Endothelial cell of umbilical vein (primary cell): ENCODE data around the gene SRBD1.

Experiments used
- EZH2 ChIP-seq: IDR thresholded peaks from 2 replicates; pipeline ENCODE4 v1.6.1; 2012; ENCODE audit warnings: borderline replicate concordance, low read depth, mild to moderate bottlenecking, moderate library complexity, low read length, inconsistent platforms; ENCODE audit not compliant: severe bottlenecking
- FOS ChIP-seq: IDR thresholded peaks from 2 replicates; pipeline ENCODE4 v1.6.1; 2011; ENCODE audit warnings: mild to moderate bottlenecking, low read length, moderate library complexity, borderline replicate concordance; ENCODE audit not compliant: insufficient read depth
- GATA2 ChIP-seq: IDR thresholded peaks from 2 replicates; pipeline ENCODE4 v1.7.0; 2011; ENCODE audit warnings: low read depth, mild to moderate bottlenecking, moderate library complexity, mixed read lengths, low read length; ENCODE audit not compliant: insufficient read length, insufficient read depth
- JUN ChIP-seq: IDR thresholded peaks from 2 replicates; pipeline ENCODE4 v1.6.1; 2011; ENCODE audit warnings: borderline replicate concordance, low read depth; ENCODE audit not compliant: insufficient read length, insufficient read depth
- MYC ChIP-seq: IDR thresholded peaks from one replicate; pipeline ENCODE4 v1.6.1; 2011; ENCODE audit warnings: mild to moderate bottlenecking, low read depth, low read length
- POLR2A ChIP-seq: IDR thresholded peaks from 2 replicates; pipeline ENCODE4 v1.6.1; 2012; ENCODE audit warnings: low read depth, mild to moderate bottlenecking, control low read depth, low read length
- POLR2AphosphoS5 ChIP-seq: IDR thresholded peaks from 2 replicates; pipeline ENCODE4 v1.6.1; 2012; ENCODE audit warnings: low read depth, mild to moderate bottlenecking, control low read depth, low read length, moderate library complexity; ENCODE audit not compliant: insufficient read depth
- TF ChIP-seq, protein P1 (sequence below), 2 donors: IDR thresholded peaks; 1 replicate in 1 of 2; 2 replicates in 1 of 2; pipeline ENCODE4 v1.5.1; 2011; ENCODE audit warnings: low read length in 2 of 2, mild to moderate bottlenecking in 2 of 2, moderate library complexity in 2 of 2, control low read depth in 1 of 2, inconsistent platforms in 1 of 2, low read depth in 1 of 2; ENCODE audit not compliant: insufficient read depth in 1 of 2; ENCODE audit errors: extremely low read depth in 1 of 2
- TF ChIP-seq, protein P2 (sequence below): IDR thresholded peaks from 2 replicates; pipeline ENCODE4 v1.6.1; 2011; ENCODE audit not compliant: insufficient read depth, insufficient read length

DNA sequence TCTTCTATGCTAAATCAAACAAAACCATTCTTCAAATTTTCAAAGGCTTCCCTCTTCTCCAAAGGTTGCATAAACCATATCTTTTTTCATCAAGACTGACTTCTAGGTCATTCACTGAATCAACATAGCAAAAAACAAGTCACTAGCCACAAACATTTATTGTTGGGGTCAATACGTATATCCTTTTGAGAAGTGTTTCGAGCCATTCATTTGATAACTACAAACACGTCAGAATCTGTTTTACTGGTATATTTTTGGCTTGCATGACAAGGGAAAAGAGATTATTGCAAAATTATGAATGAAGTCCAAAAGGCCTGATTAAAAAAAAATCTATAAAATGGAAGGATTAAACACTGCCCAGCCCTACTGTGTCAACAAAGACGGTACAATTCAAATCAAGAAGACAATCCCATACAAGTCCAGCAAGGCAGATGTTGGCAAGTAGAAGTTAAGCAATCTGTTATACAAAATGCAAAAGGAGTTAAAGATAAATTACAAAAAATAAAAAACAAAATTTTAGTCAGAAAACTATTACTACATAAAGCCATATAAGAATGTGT is 222.4 kb downstream of the SRBD1 start:
- TF ChIP-seq, protein P1, sequence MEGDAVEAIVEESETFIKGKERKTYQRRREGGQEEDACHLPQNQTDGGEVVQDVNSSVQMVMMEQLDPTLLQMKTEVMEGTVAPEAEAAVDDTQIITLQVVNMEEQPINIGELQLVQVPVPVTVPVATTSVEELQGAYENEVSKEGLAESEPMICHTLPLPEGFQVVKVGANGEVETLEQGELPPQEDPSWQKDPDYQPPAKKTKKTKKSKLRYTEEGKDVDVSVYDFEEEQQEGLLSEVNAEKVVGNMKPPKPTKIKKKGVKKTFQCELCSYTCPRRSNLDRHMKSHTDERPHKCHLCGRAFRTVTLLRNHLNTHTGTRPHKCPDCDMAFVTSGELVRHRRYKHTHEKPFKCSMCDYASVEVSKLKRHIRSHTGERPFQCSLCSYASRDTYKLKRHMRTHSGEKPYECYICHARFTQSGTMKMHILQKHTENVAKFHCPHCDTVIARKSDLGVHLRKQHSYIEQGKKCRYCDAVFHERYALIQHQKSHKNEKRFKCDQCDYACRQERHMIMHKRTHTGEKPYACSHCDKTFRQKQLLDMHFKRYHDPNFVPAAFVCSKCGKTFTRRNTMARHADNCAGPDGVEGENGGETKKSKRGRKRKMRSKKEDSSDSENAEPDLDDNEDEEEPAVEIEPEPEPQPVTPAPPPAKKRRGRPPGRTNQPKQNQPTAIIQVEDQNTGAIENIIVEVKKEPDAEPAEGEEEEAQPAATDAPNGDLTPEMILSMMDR (IDR thresholded peaks at IDR 0.05; ENCODE audit: extremely low read depth in 1 of 2, insufficient read depth in 1 of 2, low read depth in 1 of 2, low read length in 2 of 2): no peak
- TF ChIP-seq POLR2A: no peak
- no peak for TF ChIP-seq EZH2
- no peak for TF ChIP-seq POLR2AphosphoS5
- TF ChIP-seq FOS: no peak
- TF ChIP-seq, protein P2, sequence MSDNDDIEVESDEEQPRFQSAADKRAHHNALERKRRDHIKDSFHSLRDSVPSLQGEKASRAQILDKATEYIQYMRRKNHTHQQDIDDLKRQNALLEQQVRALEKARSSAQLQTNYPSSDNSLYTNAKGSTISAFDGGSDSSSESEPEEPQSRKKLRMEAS: no peak
- TF ChIP-seq MYC: no peak
- no peak for TF ChIP-seq JUN
- TF ChIP-seq GATA2: no peak
